Measurements from ENCODE around the gene WRNIP1. TPM values are rescaled to one million over a fixed set of nuclear protein-coding genes. Genes with fewer than 3 reads are reported as not detected.

WRNIP1 gene
- total RNA-seq, 1 donor from 2014 or later = 40.4 TPM

GRCh38 chr6:2829253-2829652 is 64.1 kb downstream of the WRNIP1 start:
- Mint-ChIP-seq H3K9me3 (ENCODE audit: low read depth) (no peaks in the 10 kb centered on the region), H3K27me3 (no peaks in the 10 kb centered on the region), H3K36me3 (ENCODE audit: insufficient read depth) (peaks cover 19% of the 10 kb centered on the region), H3K4me3 (ENCODE audit: low read depth) (no peak overlapping the region), H3K4me1 (ENCODE audit: low read depth) (no peaks in the 10 kb centered on the region), H3K27ac (no peak overlapping the region)
- DNase-seq (ENCODE audit: low spot score, unreplicated experiment) = no peak
- no peak for TF ChIP-seq CTCF (IDR thresholded peaks at IDR 0.05; ENCODE audit: unreplicated experiment)

- no peak for DNase-seq (ENCODE audit: low spot score, unreplicated experiment)
- Mint-ChIP-seq H3K27me3 (no peaks in the 10 kb centered on the region), H3K9me3 (ENCODE audit: low read depth) (no peaks in the 10 kb centered on the region)
Measured at GRCh38 chr6:2830183-2830582, 65.0 kb downstream of the WRNIP1 start.

GRCh38 chr6:2831392-2831791 is 66.2 kb downstream of the WRNIP1 start:
- DNase-seq (ENCODE audit: low spot score, unreplicated experiment) = no peak
- H3K27me3 Mint-ChIP-seq = no peaks in the 10 kb centered on the region
- H3K4me3 Mint-ChIP-seq (ENCODE audit: low read depth) = no peak overlapping the region
- no peaks in the 10 kb centered on the region for H3K9me3 Mint-ChIP-seq (ENCODE audit: low read depth)
- H3K36me3 Mint-ChIP-seq (ENCODE audit: insufficient read depth) = peaks cover 33% of the 10 kb centered on the region
- H3K27ac Mint-ChIP-seq = peak overlapping the region; percentile 69
- TF ChIP-seq CTCF (IDR thresholded peaks at IDR 0.05; ENCODE audit: unreplicated experiment) = no peak
- peaks cover 3% of the 10 kb centered on the region for H3K4me1 Mint-ChIP-seq (ENCODE audit: low read depth)

More at GRCh38 chr6:2830183-2830582, 65.0 kb downstream of the WRNIP1 start:
- H3K4me3 Mint-ChIP-seq (ENCODE audit: low read depth) = no peak overlapping the region
- H3K36me3 Mint-ChIP-seq (ENCODE audit: insufficient read depth) = peaks cover 25% of the 10 kb centered on the region
- H3K27ac Mint-ChIP-seq = no peak overlapping the region
- peaks cover 3% of the 10 kb centered on the region for H3K4me1 Mint-ChIP-seq (ENCODE audit: low read depth)
- TF ChIP-seq CTCF (IDR thresholded peaks at IDR 0.05; ENCODE audit: unreplicated experiment) = no peak

GRCh38 chr6:2834262-2834661 is 69.1 kb downstream of the WRNIP1 start:
- Mint-ChIP-seq H3K27ac (no peak overlapping the region), H3K4me1 (ENCODE audit: low read depth) (peaks cover 16% of the 10 kb centered on the region), H3K4me3 (ENCODE audit: low read depth) (no peak overlapping the region), H3K36me3 (ENCODE audit: insufficient read depth) (peaks cover 47% of the 10 kb centered on the region), H3K27me3 (no peaks in the 10 kb centered on the region), H3K9me3 (ENCODE audit: low read depth) (no peaks in the 10 kb centered on the region)
- TF ChIP-seq CTCF (IDR thresholded peaks at IDR 0.05; ENCODE audit: unreplicated experiment) = no peak
- no peak for DNase-seq (ENCODE audit: low spot score, unreplicated experiment)

Other genes with a start within 250 kb of the WRNIP1 start
- gene MYLK4, start 14.5 kb upstream of the WRNIP1 start, total RNA-seq = 0.60 and 0.80 TPM in 2 replicates
- 57.4 and 61.6 TPM in 2 replicates for gene SERPINB1, start 76.5 kb downstream of the WRNIP1 start, total RNA-seq
- gene SERPINB9, start 137.9 kb downstream of the WRNIP1 start, total RNA-seq = 6.5 and 7.6 TPM in 2 replicates
- gene SERPINB6, start 206.2 kb downstream of the WRNIP1 start, total RNA-seq = 220 and 226 TPM in 2 replicates
- gene NQO2, start 234.5 kb downstream of the WRNIP1 start, total RNA-seq = 41.3 and 45.8 TPM in 2 replicates